ENCODE results near the gene TH. TPM values are rescaled to one million over a fixed set of nuclear protein-coding genes. Genes with fewer than 3 reads are reported as not detected.

TH gene
- total and polyA plus RNA-seq, 2 of the 8 experiments (the other 6 are each of a cell fraction or from before 2014, with no cell fraction given) = 0.09 TPM; not detected in 1

DNA sequence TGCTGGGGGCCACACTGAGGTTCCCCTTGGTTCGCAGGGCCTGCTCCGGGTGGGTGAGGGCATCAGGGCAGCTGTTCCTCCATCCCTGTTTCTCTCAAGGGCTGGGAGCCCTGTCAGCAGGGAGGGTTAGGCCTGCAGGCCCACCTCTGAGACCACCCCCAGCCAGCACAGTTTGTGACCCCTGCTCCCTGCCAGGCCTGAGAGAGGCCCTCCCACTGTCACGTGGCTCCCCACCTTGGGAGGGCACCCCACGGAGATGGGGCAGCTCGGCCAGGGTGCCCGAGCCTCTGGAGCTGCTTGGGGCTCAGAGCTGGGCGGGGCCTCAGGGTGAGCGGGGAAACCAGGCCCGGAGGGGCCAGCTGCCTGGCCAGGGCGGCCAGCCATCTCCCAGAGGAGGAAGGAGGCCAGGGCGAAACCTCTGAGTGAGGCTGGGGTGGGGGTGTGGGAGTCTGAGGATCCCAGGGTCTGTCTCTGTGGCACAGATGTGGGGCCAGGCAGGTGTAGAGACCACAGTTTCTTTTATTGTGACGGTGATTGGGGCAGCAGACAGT lies 8.1 kb downstream of the TH start (continued):
- TF ChIP-seq, protein P1, sequence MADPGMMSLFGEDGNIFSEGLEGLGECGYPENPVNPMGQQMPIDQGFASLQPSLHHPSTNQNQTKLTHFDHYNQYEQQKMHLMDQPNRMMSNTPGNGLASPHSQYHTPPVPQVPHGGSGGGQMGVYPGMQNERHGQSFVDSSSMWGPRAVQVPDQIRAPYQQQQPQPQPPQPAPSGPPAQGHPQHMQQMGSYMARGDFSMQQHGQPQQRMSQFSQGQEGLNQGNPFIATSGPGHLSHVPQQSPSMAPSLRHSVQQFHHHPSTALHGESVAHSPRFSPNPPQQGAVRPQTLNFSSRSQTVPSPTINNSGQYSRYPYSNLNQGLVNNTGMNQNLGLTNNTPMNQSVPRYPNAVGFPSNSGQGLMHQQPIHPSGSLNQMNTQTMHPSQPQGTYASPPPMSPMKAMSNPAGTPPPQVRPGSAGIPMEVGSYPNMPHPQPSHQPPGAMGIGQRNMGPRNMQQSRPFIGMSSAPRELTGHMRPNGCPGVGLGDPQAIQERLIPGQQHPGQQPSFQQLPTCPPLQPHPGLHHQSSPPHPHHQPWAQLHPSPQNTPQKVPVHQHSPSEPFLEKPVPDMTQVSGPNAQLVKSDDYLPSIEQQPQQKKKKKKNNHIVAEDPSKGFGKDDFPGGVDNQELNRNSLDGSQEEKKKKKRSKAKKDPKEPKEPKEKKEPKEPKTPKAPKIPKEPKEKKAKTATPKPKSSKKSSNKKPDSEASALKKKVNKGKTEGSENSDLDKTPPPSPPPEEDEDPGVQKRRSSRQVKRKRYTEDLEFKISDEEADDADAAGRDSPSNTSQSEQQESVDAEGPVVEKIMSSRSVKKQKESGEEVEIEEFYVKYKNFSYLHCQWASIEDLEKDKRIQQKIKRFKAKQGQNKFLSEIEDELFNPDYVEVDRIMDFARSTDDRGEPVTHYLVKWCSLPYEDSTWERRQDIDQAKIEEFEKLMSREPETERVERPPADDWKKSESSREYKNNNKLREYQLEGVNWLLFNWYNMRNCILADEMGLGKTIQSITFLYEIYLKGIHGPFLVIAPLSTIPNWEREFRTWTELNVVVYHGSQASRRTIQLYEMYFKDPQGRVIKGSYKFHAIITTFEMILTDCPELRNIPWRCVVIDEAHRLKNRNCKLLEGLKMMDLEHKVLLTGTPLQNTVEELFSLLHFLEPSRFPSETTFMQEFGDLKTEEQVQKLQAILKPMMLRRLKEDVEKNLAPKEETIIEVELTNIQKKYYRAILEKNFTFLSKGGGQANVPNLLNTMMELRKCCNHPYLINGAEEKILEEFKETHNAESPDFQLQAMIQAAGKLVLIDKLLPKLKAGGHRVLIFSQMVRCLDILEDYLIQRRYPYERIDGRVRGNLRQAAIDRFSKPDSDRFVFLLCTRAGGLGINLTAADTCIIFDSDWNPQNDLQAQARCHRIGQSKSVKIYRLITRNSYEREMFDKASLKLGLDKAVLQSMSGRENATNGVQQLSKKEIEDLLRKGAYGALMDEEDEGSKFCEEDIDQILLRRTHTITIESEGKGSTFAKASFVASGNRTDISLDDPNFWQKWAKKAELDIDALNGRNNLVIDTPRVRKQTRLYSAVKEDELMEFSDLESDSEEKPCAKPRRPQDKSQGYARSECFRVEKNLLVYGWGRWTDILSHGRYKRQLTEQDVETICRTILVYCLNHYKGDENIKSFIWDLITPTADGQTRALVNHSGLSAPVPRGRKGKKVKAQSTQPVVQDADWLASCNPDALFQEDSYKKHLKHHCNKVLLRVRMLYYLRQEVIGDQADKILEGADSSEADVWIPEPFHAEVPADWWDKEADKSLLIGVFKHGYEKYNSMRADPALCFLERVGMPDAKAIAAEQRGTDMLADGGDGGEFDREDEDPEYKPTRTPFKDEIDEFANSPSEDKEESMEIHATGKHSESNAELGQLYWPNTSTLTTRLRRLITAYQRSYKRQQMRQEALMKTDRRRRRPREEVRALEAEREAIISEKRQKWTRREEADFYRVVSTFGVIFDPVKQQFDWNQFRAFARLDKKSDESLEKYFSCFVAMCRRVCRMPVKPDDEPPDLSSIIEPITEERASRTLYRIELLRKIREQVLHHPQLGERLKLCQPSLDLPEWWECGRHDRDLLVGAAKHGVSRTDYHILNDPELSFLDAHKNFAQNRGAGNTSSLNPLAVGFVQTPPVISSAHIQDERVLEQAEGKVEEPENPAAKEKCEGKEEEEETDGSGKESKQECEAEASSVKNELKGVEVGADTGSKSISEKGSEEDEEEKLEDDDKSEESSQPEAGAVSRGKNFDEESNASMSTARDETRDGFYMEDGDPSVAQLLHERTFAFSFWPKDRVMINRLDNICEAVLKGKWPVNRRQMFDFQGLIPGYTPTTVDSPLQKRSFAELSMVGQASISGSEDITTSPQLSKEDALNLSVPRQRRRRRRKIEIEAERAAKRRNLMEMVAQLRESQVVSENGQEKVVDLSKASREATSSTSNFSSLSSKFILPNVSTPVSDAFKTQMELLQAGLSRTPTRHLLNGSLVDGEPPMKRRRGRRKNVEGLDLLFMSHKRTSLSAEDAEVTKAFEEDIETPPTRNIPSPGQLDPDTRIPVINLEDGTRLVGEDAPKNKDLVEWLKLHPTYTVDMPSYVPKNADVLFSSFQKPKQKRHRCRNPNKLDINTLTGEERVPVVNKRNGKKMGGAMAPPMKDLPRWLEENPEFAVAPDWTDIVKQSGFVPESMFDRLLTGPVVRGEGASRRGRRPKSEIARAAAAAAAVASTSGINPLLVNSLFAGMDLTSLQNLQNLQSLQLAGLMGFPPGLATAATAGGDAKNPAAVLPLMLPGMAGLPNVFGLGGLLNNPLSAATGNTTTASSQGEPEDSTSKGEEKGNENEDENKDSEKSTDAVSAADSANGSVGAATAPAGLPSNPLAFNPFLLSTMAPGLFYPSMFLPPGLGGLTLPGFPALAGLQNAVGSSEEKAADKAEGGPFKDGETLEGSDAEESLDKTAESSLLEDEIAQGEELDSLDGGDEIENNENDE (IDR thresholded peaks at IDR 0.05; ENCODE audit: insufficient replicate concordance, low read length) = no peak
- no peak for TF ChIP-seq EGR1 (IDR thresholded peaks at IDR 0.05; ENCODE audit: borderline replicate concordance, low read depth, low read length)
- no peak for TF ChIP-seq ZNF274 (IDR thresholded peaks at IDR 0.05; ENCODE audit: borderline replicate concordance, extremely low read depth, low read length)
- no peak for TF ChIP-seq FOSL1 (IDR thresholded peaks at IDR 0.05; ENCODE audit: insufficient read depth, low read depth, low read length)
- TF ChIP-seq RXRA (IDR thresholded peaks at IDR 0.05; ENCODE audit: insufficient read depth, low read depth, low read length) = no peak
- TF ChIP-seq, protein P2, sequence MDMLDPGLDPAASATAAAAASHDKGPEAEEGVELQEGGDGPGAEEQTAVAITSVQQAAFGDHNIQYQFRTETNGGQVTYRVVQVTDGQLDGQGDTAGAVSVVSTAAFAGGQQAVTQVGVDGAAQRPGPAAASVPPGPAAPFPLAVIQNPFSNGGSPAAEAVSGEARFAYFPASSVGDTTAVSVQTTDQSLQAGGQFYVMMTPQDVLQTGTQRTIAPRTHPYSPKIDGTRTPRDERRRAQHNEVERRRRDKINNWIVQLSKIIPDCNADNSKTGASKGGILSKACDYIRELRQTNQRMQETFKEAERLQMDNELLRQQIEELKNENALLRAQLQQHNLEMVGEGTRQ (IDR thresholded peaks at IDR 0.05; ENCODE audit: low read length) = no peak
- TF ChIP-seq SP4 (IDR thresholded peaks at IDR 0.05; ENCODE audit: low read length) = no peak
